ENCODE results near the gene LYAR.

LYAR gene

DNA sequence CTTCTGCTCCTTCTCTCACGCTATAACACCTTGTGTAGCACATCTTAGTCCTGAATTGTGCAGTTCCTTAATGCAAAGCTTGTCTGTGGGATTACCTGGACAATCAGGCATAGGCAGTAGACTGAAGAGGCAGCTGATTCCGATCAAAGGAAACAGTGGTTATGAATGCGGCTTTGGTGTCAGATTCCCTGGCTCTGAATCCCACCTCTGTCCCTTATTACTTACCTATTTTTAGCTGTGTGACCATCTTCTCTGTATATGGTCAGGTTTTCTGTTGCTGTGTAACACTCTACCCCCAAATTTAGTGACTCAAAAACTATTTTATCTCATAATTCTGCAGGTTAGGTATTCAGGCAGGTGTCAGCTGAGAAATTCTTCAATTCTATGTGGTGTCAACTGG, 3.3 kb upstream of the LYAR start:
- H2AFZ ChIP-seq (ENCODE audit: low read length): no peak overlapping the region
- H4K20me1 ChIP-seq (ENCODE audit: insufficient read depth, low read length): no peaks in the 10 kb centered on the region
- H3K9ac ChIP-seq (ENCODE audit: low read length): no peak overlapping the region
- no peaks in the 10 kb centered on the region for H3K36me3 ChIP-seq (replicated peaks; ENCODE audit: insufficient read depth, low read length)
- peaks cover 13% of the 10 kb centered on the region for H3F3A ChIP-seq (ENCODE audit: insufficient read depth, low read length)
- H3K4me3 ChIP-seq (ENCODE audit: low read length): no peak overlapping the region
- H3K4me1 ChIP-seq (ENCODE audit: low read length): peaks cover 10% of the 10 kb centered on the region; the same call in 1 of the 2 replicates
- no peaks in the 10 kb centered on the region for H3K9me2 ChIP-seq (replicated peaks; ENCODE audit: insufficient read depth, low read length)
- TF ChIP-seq EZH2phosphoT487 (IDR thresholded peaks at IDR 0.05; ENCODE audit: low read length): no peak
- no peak for TF ChIP-seq EZH2 (optimal IDR thresholded peaks at IDR 0.05; ENCODE audit: low read depth, low read length)
- TF ChIP-seq, protein P1, sequence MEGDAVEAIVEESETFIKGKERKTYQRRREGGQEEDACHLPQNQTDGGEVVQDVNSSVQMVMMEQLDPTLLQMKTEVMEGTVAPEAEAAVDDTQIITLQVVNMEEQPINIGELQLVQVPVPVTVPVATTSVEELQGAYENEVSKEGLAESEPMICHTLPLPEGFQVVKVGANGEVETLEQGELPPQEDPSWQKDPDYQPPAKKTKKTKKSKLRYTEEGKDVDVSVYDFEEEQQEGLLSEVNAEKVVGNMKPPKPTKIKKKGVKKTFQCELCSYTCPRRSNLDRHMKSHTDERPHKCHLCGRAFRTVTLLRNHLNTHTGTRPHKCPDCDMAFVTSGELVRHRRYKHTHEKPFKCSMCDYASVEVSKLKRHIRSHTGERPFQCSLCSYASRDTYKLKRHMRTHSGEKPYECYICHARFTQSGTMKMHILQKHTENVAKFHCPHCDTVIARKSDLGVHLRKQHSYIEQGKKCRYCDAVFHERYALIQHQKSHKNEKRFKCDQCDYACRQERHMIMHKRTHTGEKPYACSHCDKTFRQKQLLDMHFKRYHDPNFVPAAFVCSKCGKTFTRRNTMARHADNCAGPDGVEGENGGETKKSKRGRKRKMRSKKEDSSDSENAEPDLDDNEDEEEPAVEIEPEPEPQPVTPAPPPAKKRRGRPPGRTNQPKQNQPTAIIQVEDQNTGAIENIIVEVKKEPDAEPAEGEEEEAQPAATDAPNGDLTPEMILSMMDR (IDR thresholded peaks at IDR 0.05; ENCODE audit: low read length): no peak
- peaks cover 81% of the 10 kb centered on the region for H3K79me2 ChIP-seq (ENCODE audit: low read length)
- no peak overlapping the region for H3K4me2 ChIP-seq (ENCODE audit: low read depth, low read length)
- no peaks in the 10 kb centered on the region for H3K27me3 ChIP-seq (replicated peaks; ENCODE audit: insufficient read depth, low read length)
- no peak overlapping the region for H3K27ac ChIP-seq (ENCODE audit: low read length)
- no peaks in the 10 kb centered on the region for H3K9me3 ChIP-seq (replicated peaks; ENCODE audit: insufficient read depth, low read length)
- DNase-seq: no peak

DNA sequence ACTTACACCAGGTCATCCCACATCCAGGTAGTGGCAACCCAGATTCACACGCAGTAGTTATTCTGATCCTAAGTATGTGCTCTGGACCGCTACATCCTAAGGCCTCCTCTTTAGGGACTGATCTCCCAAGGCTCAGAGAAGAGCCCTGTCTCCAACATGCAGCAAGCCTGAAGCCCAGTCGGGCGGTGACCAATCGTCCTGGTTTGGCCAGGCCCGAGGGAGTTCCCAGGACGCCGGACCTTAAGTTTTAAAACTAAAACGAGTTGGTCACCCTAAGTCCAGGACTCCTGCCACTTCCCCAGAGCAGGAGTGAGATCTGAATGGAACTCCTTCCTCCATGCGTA, 385 bp downstream of the LYAR start:
- H3K36me3 ChIP-seq (replicated peaks; ENCODE audit: insufficient read depth, low read length): peaks cover 8% of the 10 kb centered on the region; the same call in 1 of the 2 replicates
- no peak for TF ChIP-seq EZH2 (optimal IDR thresholded peaks at IDR 0.05; ENCODE audit: low read depth, low read length)
- TF ChIP-seq, protein P1 (IDR thresholded peaks at IDR 0.05; ENCODE audit: low read length): no peak
- no peak for TF ChIP-seq EZH2phosphoT487 (IDR thresholded peaks at IDR 0.05; ENCODE audit: low read length)
- peak overlapping the region; percentile 39; the same call in 1 of the 2 replicates for H3K27ac ChIP-seq (ENCODE audit: low read length)
- DNase-seq: peak; percentile 15
- peak overlapping the region; percentile 80 for H3K9ac ChIP-seq (ENCODE audit: low read length)
- H3K79me2 ChIP-seq (ENCODE audit: low read length): peaks cover 96% of the 10 kb centered on the region
- peak overlapping the region; percentile 78 for H3K4me3 ChIP-seq (ENCODE audit: low read length)
- no peaks in the 10 kb centered on the region for H3K27me3 ChIP-seq (replicated peaks; ENCODE audit: insufficient read depth, low read length)
- H3K9me2 ChIP-seq (replicated peaks; ENCODE audit: insufficient read depth, low read length): no peaks in the 10 kb centered on the region
- H3K4me2 ChIP-seq (ENCODE audit: low read depth, low read length): peak overlapping the region; percentile 81
- no peaks in the 10 kb centered on the region for H4K20me1 ChIP-seq (ENCODE audit: insufficient read depth, low read length)
- H3K9me3 ChIP-seq (replicated peaks; ENCODE audit: insufficient read depth, low read length): no peaks in the 10 kb centered on the region
- H3F3A ChIP-seq (ENCODE audit: insufficient read depth, low read length): peaks cover 13% of the 10 kb centered on the region
- peak overlapping the region; percentile 43 for H2AFZ ChIP-seq (ENCODE audit: low read length)
- H3K4me1 ChIP-seq (ENCODE audit: low read length): peaks cover 10% of the 10 kb centered on the region; the same call in 1 of the 2 replicates

DNA sequence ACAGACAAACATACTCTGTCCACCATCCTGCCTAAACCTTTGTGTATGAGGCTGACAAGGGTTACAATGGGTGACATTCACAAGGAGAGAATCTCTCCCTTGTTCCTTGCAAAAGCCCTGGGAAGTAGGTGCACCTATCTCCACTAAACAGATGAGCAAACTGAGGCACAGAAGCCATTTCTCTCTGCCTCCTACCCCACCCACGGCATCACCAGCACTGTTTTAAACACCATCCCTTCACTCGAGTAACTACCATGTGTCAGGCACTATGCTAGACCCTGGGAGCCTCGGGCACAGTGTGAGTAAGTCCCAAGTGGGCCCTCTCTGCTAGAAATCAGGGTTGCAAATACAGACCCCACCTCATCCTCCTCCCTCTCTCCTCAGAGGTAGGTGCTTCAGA, 899 bp downstream of the LYAR start:
- H3K27ac ChIP-seq (ENCODE audit: low read length): no peak overlapping the region
- H3K79me2 ChIP-seq (ENCODE audit: low read length): peaks cover 96% of the 10 kb centered on the region
- no peaks in the 10 kb centered on the region for H3K27me3 ChIP-seq (replicated peaks; ENCODE audit: insufficient read depth, low read length)
- peak overlapping the region; percentile 80 for H3K9ac ChIP-seq (ENCODE audit: low read length)
- no peaks in the 10 kb centered on the region for H4K20me1 ChIP-seq (ENCODE audit: insufficient read depth, low read length)
- no peaks in the 10 kb centered on the region for H3K9me3 ChIP-seq (replicated peaks; ENCODE audit: insufficient read depth, low read length)
- peak overlapping the region; percentile 78 for H3K4me3 ChIP-seq (ENCODE audit: low read length)
- DNase-seq: no peak
- peaks cover 13% of the 10 kb centered on the region for H3F3A ChIP-seq (ENCODE audit: insufficient read depth, low read length)
- peaks cover 8% of the 10 kb centered on the region; the same call in 1 of the 2 replicates for H3K36me3 ChIP-seq (replicated peaks; ENCODE audit: insufficient read depth, low read length)
- H2AFZ ChIP-seq (ENCODE audit: low read length): peak overlapping the region; percentile 43; the same call in 1 of the 2 replicates
- peaks cover 10% of the 10 kb centered on the region; the same call in 1 of the 2 replicates for H3K4me1 ChIP-seq (ENCODE audit: low read length)
- TF ChIP-seq EZH2 (optimal IDR thresholded peaks at IDR 0.05; ENCODE audit: low read depth, low read length) (no peak), EZH2phosphoT487 (IDR thresholded peaks at IDR 0.05; ENCODE audit: low read length) (no peak)
- TF ChIP-seq, protein P1 (IDR thresholded peaks at IDR 0.05; ENCODE audit: low read length): no peak
- H3K9me2 ChIP-seq (replicated peaks; ENCODE audit: insufficient read depth, low read length): no peaks in the 10 kb centered on the region
- H3K4me2 ChIP-seq (ENCODE audit: low read depth, low read length): peak overlapping the region; percentile 81

Data from MM.1S (cell line).